ENCODE results near the gene DACT3.
A peak's percentile ranks its signal among the peaks of the same experiment; 100 is the strongest.

The DACT3 gene

DNA sequence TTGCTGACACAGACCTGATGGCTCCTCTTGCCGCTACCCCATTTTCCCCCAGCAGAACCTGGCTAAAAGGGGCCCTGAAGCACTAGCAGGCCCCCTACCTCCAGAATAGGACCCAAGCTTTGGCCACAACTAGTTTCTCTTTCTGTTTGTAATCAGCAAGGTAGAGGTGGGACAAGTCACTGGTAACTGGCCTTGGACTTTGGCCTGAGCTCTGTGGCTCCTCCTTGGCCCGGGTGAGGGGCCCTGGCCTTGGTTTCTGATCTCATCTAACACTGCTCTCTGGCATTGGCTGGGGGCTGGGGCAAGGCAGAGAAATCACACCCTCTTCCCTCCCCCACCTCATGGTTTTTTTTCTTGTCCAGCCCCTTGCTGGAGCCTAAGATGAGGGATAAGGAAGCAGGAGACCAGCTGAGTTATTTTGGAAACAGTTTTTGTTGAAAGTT is 57.8 kb downstream of the DACT3 start:
- TF ChIP-seq, protein P1, sequence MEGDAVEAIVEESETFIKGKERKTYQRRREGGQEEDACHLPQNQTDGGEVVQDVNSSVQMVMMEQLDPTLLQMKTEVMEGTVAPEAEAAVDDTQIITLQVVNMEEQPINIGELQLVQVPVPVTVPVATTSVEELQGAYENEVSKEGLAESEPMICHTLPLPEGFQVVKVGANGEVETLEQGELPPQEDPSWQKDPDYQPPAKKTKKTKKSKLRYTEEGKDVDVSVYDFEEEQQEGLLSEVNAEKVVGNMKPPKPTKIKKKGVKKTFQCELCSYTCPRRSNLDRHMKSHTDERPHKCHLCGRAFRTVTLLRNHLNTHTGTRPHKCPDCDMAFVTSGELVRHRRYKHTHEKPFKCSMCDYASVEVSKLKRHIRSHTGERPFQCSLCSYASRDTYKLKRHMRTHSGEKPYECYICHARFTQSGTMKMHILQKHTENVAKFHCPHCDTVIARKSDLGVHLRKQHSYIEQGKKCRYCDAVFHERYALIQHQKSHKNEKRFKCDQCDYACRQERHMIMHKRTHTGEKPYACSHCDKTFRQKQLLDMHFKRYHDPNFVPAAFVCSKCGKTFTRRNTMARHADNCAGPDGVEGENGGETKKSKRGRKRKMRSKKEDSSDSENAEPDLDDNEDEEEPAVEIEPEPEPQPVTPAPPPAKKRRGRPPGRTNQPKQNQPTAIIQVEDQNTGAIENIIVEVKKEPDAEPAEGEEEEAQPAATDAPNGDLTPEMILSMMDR (IDR thresholded peaks at IDR 0.05; ENCODE audit: poor library complexity, severe bottlenecking), result no peak
- ATAC-seq (ENCODE audit: low read depth) (no peak), DNase-seq (ENCODE audit: low spot score) (no peak)
- peaks cover 42% of the 10 kb centered on the region for H3K36me3 ChIP-seq (ENCODE audit: low read depth)
- H3K4me3 ChIP-seq (ENCODE audit: severe bottlenecking), result peak overlapping the region; percentile 99
- H3K4me1 ChIP-seq (ENCODE audit: insufficient read depth, poor library complexity, severe bottlenecking), result peaks cover 4% of the 10 kb centered on the region
- peaks cover 2% of the 10 kb centered on the region for H3K9me3 ChIP-seq (ENCODE audit: severe bottlenecking)
- H3K27ac ChIP-seq (ENCODE audit: poor library complexity, severe bottlenecking), result peak overlapping the region; percentile 84
- H3K27me3 ChIP-seq (ENCODE audit: insufficient read depth, poor library complexity, severe bottlenecking), result no peaks in the 10 kb centered on the region

DNA sequence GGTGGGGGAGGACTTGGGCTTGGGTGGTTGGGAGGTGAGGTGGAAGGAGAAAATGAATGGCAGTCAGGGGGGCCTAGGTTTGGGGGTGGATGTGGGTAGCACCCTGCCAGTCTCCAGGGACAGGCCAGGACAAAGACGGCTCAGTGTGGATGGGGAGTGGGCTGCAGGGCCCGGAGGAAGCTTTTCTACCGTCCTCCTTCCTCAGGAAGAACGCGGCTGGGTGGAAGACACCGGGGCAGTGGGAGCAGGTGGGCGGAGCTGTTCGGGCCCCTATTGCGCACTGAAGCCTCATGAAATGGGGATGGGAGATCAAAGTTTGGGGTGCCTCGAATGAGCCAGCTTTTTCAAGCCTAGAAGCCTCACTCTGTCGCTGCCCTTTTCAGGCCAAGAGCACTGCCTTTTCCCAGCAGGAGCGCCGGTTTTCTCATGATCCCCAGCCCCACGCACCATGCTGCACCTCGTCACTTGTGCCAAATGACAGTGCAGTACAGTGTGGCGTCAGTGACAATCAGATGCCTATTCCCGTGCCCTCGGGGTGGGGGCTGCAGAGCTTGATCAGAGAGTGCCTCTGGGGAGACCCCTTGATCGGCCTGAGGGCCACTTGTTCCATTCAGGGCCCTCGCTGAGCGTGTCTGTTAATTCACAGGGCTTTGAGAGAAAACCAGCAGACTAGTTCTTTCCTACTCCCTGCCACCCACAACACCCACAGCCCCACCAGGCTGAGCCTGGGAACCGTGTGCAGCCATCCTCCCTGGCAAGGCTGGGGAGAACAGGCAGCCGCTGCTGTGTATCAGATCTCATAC is 58.4 kb downstream of the DACT3 start:
- TF ChIP-seq, protein P1 (IDR thresholded peaks at IDR 0.05; ENCODE audit: poor library complexity, severe bottlenecking), result no peak
- no peak for ATAC-seq (ENCODE audit: low read depth)
- peak overlapping the region; percentile 99 for H3K4me3 ChIP-seq (ENCODE audit: severe bottlenecking)
- no peaks in the 10 kb centered on the region for H3K27me3 ChIP-seq (ENCODE audit: insufficient read depth, poor library complexity, severe bottlenecking)
- H3K9me3 ChIP-seq (ENCODE audit: severe bottlenecking), result peaks cover 3% of the 10 kb centered on the region
- peaks cover 4% of the 10 kb centered on the region for H3K4me1 ChIP-seq (ENCODE audit: insufficient read depth, poor library complexity, severe bottlenecking)
- H3K27ac ChIP-seq (ENCODE audit: poor library complexity, severe bottlenecking), result peak overlapping the region; percentile 84
- peak; percentile 61 for DNase-seq (ENCODE audit: low spot score)
- peaks cover 36% of the 10 kb centered on the region for H3K36me3 ChIP-seq (ENCODE audit: low read depth)

DNA sequence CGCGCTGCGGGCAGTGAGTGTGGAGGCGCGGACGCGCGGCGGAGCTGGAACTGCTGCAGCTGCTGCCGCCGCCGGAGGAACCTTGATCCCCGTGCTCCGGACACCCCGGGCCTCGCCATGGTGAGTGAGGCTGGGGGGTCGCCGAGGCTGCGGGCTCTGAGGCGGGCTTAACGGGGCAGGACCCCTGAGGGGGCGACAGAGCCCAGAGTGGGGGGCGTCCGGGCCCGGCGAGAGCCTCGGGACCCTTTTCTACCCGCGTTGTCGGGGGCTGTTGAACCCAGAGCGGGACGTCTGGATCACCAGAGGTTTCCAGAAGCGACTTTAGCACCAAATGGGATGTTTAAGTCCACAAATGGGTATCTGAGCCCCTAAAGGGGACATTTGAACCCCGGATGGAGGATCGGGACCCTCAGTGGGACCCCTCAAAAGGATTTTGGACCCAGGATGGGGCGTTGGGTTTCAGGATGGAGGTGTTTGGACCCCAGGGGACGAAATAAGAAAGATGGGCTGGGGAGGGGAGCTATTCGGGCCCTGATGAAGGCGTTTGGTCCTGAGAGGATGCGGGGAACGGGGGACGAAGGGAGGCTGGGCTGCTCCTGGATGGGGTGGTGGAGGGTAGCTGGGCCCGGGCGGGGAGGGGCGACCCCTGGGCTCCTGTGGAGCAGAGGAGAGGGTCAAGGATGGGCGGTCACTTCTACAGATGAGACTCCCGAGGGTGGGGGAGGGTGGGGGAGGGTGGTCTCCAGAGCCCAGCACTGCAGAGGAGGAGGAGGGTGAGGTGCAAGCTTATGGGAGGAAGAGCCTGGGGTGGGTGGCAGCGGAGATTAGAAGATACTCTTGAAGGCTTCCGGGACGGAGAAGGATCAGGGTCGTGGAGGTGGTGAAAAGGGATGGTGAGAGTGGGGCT is 59.4 kb downstream of the DACT3 start, which contains the start of gene CALM3:
CALM3 (plus strand) TSS at position 13 of the 907 bp plus-strand sequence; CDS start at position 118, 105 bp downstream.
- TF ChIP-seq, protein P1 (IDR thresholded peaks at IDR 0.05; ENCODE audit: poor library complexity, severe bottlenecking), result no peak
- Histone ChIP-seq H3K27ac (ENCODE audit: poor library complexity, severe bottlenecking) (peak within 1 kb of the TSS; percentile 84), H3K9me3 (ENCODE audit: severe bottlenecking) (peaks cover 3% of the 10 kb centered on the region), H3K4me1 (ENCODE audit: insufficient read depth, poor library complexity, severe bottlenecking) (peaks cover 4% of the 10 kb centered on the region), H3K27me3 (ENCODE audit: insufficient read depth, poor library complexity, severe bottlenecking) (no peaks in the 10 kb centered on the region), H3K36me3 (ENCODE audit: low read depth) (peaks cover 26% of the 10 kb centered on the region), H3K4me3 (ENCODE audit: severe bottlenecking) (peak within 1 kb of the TSS; percentile 99)
- DNase-seq (ENCODE audit: low spot score) (no peak), ATAC-seq (ENCODE audit: low read depth) (no peak)

DNA sequence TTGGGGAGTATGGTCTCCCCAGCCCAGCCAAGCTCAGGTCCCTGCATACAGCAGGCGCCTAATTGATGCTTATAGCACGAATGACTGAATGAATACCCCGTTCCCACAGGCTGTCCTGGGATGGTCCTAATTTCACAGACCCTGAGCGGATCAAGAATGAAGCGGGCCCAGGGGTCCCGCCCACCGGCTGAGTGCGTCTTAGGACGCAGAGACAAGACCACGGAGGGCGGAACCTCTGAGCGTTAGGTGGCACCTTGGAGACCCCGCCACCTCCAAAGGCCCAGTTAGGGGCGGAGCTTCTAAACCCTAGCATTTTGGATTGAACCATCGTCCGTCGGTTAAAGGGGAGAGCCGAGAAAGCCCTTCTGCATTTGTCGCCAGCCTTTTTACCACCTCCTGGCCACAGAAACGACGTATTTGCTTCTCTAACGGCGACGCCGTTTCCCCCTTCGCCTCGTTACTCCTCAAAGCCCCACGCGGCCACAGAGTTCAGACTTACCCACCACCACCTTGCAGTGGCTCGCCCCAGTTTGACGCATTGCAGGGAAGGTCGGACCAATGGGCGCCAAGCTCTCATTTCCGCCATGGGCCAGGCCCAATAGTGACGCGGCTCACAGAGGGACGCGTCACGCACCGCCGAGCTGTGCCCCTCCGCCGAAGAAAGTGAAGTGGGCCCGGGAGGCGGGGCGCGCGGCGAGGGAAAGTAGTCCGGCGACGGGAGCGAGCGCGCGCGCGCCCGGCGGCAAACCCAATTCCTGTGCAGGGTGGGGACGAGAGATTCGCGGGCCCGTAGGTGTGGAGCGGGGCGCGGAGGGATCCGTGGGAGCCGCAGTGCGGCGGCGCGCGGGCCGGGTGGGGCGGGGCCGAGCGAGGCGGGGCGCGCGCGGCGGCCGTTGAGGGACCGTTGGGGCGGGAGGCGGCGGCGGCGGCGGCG is 60.3 kb downstream of the DACT3 start:
- Histone ChIP-seq H3K4me1 (ENCODE audit: insufficient read depth, poor library complexity, severe bottlenecking) (peaks cover 4% of the 10 kb centered on the region), H3K36me3 (ENCODE audit: low read depth) (peaks cover 17% of the 10 kb centered on the region), H3K4me3 (ENCODE audit: severe bottlenecking) (peak overlapping the region; percentile 99), H3K27me3 (ENCODE audit: insufficient read depth, poor library complexity, severe bottlenecking) (no peaks in the 10 kb centered on the region), H3K27ac (ENCODE audit: poor library complexity, severe bottlenecking) (peak overlapping the region; percentile 84), H3K9me3 (ENCODE audit: severe bottlenecking) (peaks cover 3% of the 10 kb centered on the region)
- DNase-seq (ENCODE audit: low spot score), result peak; percentile 92
- peak; percentile 86 for ATAC-seq (ENCODE audit: low read depth)
- TF ChIP-seq, protein P1 (IDR thresholded peaks at IDR 0.05; ENCODE audit: poor library complexity, severe bottlenecking), result no peak

Data from RWPE2 (cell line).